ENCODE results near the gene TOM1L2.

Gene TOM1L2

DNA sequence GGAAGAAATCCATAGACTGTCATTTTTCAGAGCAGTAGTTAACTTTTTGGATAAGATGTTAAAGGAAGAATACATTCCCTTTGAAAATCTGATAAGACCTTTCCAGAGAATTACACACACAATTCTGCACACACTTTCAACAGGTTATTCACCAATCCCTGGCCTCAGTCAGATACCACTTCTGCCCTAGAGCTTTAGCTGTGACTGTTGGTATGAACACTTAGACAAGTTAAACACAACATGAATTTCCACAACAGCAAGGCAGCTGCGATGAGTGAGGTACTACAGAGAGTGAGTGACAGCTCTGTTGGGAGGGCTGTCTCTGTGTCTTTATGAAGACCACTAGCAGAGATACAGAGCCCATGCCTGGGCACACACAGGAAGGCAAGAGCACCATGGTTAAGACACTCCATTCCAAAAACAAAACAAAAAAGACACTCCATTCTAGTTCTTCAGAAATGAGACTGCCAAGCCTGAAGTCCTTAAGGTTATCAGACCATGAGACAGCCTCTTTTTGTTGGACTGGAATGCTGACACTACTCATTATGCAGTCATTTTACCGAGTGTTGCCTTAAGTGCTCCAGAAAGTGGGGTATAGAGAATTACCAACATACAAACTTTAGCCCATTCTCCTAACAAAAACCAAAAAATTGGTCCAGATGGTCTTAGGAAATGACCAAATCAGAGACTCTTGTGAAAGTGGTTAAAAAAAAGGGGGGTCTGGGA lies 42.4 kb downstream of the TOM1L2 start:
- Histone ChIP-seq H3K4me3 (no peak overlapping the region), H3K36me3 (no peaks in the 10 kb centered on the region), H3K27ac (no peak overlapping the region), H3K9ac (no peak overlapping the region), H3K27me3 (no peaks in the 10 kb centered on the region), H3K9me3 (no peaks in the 10 kb centered on the region), H4K20me1 (no peaks in the 10 kb centered on the region), H3K4me2 (no peak overlapping the region), H3K4me1 (peaks cover 10% of the 10 kb centered on the region)
- TF ChIP-seq Cebpa-rat (IDR thresholded peaks at IDR 0.05) = no peak

DNA sequence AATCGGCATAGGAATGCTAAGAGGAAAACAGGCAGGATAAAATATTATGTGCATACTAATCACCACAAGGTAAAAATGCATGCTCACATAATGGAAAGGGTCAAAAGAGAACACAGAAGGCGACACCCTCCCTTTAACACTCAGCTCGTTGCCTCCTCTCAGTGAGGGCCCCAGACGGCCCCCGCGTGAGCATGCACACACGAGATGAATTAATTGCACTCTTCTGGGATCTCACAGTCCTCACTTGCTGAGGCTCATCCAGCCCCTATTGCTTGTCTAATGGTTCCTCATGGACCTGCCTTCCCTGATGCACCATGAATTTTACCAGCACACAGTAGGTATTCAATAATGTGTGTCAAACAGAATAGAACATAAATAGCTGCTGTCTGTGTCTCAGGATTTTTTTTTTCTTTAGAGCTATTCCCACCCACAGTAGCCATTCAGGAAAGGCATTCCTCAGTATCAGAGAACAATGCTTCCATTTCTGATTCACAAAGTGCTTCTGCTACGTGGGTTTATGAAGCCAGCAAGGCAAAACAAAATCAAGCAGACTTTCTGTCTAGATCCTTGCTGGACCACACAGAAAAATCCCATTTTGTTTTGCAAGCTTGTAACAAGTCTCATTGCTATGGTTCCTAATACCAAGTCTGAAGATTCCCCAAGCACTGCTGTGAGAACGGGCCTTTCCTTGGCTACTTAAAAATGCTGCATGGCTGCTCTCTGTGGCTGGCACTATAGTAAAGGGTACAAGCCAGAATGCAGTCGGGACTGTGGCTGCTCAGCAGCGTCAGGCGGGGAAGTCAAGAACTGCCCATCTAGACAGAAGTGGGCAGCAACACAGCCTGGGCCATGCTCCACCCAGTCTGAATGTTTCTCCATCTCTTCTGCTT lies 43.6 kb downstream of the TOM1L2 start:
- H3K4me1 ChIP-seq = no peaks in the 10 kb centered on the region
- H3K4me2 ChIP-seq = no peak overlapping the region
- H3K9ac ChIP-seq = no peak overlapping the region
- no peak overlapping the region for H3K27ac ChIP-seq
- no peak overlapping the region for H3K4me3 ChIP-seq
- TF ChIP-seq Cebpa-rat (IDR thresholded peaks at IDR 0.05) = no peak
- no peaks in the 10 kb centered on the region for H4K20me1 ChIP-seq
- H3K36me3 ChIP-seq = no peaks in the 10 kb centered on the region
- no peaks in the 10 kb centered on the region for H3K27me3 ChIP-seq
- no peaks in the 10 kb centered on the region for H3K9me3 ChIP-seq

DNA sequence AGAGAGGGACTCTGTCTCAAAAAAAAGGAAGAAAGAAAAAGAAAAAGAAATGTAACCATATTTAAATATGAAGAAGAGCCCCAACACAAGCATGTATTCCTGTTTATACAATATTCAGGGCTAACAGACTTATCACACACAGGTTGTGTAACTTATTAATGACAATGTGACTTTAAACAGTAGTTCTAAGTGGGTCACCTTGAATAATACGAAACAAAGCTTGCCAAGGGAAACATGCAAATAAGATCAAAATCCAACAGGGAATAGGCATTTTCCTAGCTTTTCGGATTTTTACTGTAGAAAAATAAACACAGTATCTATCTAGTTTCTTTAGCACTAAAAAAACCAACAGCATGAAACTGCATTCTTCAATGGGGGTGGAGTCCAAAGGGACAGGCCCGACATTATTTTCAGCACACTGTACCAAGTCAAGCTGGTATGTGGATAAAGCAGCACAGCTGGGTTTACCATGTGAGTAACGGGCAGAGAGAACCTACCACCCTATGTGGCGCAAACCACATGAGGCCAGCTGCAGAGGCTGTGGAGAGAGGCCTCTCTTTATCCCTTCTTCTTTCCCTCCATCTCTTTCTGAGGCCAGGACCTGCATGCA lies 45.3 kb downstream of the TOM1L2 start:
- no peaks in the 10 kb centered on the region for H3K9me3 ChIP-seq
- no peaks in the 10 kb centered on the region for H3K36me3 ChIP-seq
- H3K4me3 ChIP-seq = no peak overlapping the region
- no peaks in the 10 kb centered on the region for H3K4me1 ChIP-seq
- H3K9ac ChIP-seq = no peak overlapping the region
- TF ChIP-seq Cebpa-rat (IDR thresholded peaks at IDR 0.05) = no peak
- H4K20me1 ChIP-seq = no peaks in the 10 kb centered on the region
- no peak overlapping the region for H3K4me2 ChIP-seq
- H3K27ac ChIP-seq = no peak overlapping the region
- H3K27me3 ChIP-seq = no peaks in the 10 kb centered on the region

DNA sequence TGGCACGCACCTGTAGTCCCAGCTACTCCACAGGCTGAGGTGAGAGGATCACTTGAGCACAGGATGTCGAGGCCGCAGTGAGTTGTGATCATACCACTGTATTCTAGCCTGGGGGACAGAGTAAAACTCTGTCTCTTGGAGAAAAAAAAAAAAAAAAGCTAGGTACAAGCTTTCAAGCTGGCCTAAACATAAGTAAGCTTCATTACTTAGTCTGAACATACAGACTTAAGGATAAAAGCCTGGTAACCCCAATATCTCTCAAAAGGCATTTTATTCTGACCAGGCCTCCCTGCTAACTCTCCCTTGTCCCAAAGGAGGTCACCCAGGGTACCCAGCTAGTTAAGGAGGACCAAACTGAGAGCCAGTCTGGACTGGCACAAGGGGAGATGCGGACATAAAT lies 46.2 kb downstream of the TOM1L2 start:
- Histone ChIP-seq H3K27me3 (no peaks in the 10 kb centered on the region), H3K36me3 (no peaks in the 10 kb centered on the region), H3K4me2 (no peak overlapping the region), H3K27ac (no peak overlapping the region), H4K20me1 (no peaks in the 10 kb centered on the region), H3K4me1 (no peaks in the 10 kb centered on the region), H3K9me3 (no peaks in the 10 kb centered on the region), H3K4me3 (no peak overlapping the region), H3K9ac (no peak overlapping the region)
- TF ChIP-seq Cebpa-rat (IDR thresholded peaks at IDR 0.05) = no peak

DNA sequence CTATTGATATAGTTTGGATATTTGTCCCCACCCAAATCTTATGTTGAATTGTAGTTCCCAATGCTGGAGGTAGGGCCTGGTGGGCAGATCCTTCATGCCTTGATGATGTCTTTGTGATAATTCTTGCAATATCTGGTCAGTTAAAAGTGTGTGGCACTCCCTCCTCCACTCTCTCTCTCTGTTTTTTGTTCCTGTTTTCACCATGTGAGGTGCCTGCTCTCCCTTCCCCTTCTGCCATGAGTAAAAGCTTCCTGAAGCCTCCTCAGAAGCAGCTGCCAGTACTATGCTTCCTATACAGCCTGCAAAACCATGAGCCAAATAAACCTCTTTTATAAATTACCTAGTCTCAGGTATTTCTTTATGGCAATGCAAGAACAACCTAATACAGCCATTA lies 47.3 kb downstream of the TOM1L2 start:
- H3K4me1 ChIP-seq = peaks cover 5% of the 10 kb centered on the region
- H3K4me3 ChIP-seq = no peak overlapping the region
- H3K27me3 ChIP-seq = no peaks in the 10 kb centered on the region
- H3K4me2 ChIP-seq = no peak overlapping the region
- TF ChIP-seq Cebpa-rat (IDR thresholded peaks at IDR 0.05) = no peak
- no peak overlapping the region for H3K27ac ChIP-seq
- H3K9ac ChIP-seq = no peak overlapping the region
- no peaks in the 10 kb centered on the region for H4K20me1 ChIP-seq
- no peaks in the 10 kb centered on the region for H3K36me3 ChIP-seq
- H3K9me3 ChIP-seq = no peaks in the 10 kb centered on the region

DNA sequence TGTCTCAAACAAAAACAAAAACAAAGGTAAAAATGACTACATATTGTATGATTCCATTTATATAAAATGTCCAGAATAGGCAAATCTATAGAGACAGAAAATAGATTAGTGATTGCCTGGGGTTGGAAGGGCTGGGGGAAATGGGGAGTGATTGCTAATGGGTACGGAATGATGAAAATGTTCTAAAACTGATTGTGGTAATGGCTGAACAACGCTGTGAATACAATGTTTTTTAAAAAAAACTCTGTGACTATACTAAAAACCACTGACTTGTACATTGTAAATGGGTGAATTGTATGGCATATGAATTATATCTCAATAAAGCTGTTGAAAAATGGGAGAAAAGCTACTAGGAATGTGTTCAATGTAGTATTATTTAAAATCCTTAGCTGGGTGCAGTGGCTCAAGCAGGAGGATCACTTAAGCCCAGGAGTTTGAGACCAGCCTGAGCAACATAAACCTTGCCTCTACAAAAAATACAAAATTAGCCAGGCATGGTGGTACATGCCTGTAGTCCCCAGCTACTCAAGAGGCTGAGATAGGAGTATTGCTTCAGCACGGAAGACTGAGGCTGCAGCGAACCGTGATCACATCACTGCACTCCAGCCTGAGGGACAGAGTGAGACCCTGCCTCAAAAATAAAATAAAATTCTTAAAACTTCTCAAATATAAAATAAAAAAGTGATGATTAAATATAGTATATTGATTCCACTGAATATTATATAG lies 47.9 kb downstream of the TOM1L2 start:
- TF ChIP-seq Cebpa-rat (IDR thresholded peaks at IDR 0.05) = no peak
- H3K9ac ChIP-seq = no peak overlapping the region
- H3K4me3 ChIP-seq = no peak overlapping the region
- no peak overlapping the region for H3K27ac ChIP-seq
- H3K36me3 ChIP-seq = no peaks in the 10 kb centered on the region
- peaks cover 10% of the 10 kb centered on the region for H3K4me1 ChIP-seq
- H3K27me3 ChIP-seq = no peaks in the 10 kb centered on the region
- H3K9me3 ChIP-seq = no peaks in the 10 kb centered on the region
- no peak overlapping the region for H3K4me2 ChIP-seq
- no peaks in the 10 kb centered on the region for H4K20me1 ChIP-seq

DNA sequence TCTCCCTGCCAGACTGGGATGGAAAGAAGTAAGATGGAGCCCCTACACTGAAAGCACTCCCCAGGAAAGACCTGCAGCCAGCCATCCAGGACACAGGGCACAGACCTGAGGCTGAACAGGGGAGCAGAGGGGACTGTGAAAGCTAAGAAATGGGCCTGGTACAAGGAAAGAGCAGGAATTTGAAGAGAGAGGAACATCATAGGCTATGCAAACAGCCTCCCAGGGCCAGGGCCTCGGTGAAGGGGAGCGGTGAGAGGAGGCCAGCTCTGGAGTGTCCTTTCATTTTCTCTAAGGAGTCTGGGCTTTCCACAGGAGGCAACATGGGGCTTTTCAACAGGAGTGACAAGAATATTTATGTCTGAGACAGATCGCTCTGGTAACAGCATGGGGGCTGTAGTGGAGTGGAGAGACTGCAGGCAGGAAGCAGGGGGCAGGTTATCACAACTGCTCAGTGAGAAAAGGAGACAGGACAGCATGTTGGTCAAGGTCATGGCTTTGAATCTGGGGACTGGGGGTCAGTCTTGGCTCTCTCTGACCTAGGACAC lies 50.1 kb downstream of the TOM1L2 start:
- H3K9ac ChIP-seq = no peak overlapping the region
- H3K4me3 ChIP-seq = no peak overlapping the region
- no peak for TF ChIP-seq Cebpa-rat (IDR thresholded peaks at IDR 0.05)
- no peak overlapping the region for H3K4me2 ChIP-seq
- H3K4me1 ChIP-seq = peaks cover 17% of the 10 kb centered on the region
- no peaks in the 10 kb centered on the region for H3K36me3 ChIP-seq
- H3K27me3 ChIP-seq = no peaks in the 10 kb centered on the region
- H3K27ac ChIP-seq = no peak overlapping the region
- no peaks in the 10 kb centered on the region for H4K20me1 ChIP-seq
- H3K9me3 ChIP-seq = no peaks in the 10 kb centered on the region

DNA sequence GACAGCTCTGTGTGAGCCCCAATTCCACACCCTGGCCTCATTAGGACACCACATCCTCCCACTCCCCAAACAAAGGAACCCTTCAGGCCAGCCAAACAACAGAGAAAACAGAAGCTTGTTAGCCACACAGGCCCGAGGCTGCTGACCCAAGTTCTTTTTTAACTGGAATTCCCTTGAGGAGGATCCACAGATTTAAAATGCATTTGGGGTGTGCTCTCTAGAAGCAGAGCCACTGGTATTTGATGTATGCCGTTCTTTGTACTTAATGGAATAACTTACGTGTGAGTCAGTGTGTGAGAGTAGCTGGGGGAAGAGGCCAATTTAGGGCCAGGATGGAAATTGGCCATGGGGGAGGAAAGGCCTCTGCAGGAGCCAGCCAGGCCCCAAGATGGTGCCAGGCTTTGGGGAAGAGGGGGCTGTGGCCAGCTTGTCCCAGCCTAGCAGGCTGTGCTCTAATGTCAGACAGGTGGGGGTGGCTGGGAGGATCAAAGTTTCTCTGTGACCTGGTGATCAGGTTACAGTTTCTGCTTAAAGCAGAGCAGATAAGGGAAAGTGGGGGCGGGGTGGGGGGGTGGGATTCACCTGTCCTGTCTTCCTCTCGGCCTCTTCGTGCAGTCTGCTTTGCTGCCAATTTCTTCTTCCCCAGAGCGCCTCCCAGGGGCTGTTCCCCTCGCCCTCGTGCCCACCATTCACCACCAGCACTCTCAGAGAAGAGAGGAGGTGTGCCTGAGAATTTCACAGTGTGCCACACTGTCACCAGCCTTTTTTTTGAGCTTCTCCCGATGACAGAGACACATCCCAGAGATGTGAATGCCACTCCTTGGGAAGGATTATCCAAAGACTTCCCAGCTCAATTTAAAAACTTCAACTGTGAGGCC lies 50.8 kb downstream of the TOM1L2 start:
- Histone ChIP-seq H3K27ac (no peak overlapping the region), H3K9me3 (no peaks in the 10 kb centered on the region), H3K27me3 (no peaks in the 10 kb centered on the region), H3K36me3 (no peaks in the 10 kb centered on the region), H3K4me3 (no peak overlapping the region), H4K20me1 (no peaks in the 10 kb centered on the region), H3K4me1 (peaks cover 17% of the 10 kb centered on the region), H3K4me2 (no peak overlapping the region), H3K9ac (no peak overlapping the region)
- no peak for TF ChIP-seq Cebpa-rat (IDR thresholded peaks at IDR 0.05)

Data from BLaER1 (cell line).